ENCODE data around the gene FHIT. TPM values are rescaled to one million over a fixed set of nuclear protein-coding genes. Genes with fewer than 3 reads are reported as not detected.

The FHIT gene
- total RNA-seq, 4 donors from 2014 or later: 5.0 to 15.3 (median 8.3) TPM

DNA sequence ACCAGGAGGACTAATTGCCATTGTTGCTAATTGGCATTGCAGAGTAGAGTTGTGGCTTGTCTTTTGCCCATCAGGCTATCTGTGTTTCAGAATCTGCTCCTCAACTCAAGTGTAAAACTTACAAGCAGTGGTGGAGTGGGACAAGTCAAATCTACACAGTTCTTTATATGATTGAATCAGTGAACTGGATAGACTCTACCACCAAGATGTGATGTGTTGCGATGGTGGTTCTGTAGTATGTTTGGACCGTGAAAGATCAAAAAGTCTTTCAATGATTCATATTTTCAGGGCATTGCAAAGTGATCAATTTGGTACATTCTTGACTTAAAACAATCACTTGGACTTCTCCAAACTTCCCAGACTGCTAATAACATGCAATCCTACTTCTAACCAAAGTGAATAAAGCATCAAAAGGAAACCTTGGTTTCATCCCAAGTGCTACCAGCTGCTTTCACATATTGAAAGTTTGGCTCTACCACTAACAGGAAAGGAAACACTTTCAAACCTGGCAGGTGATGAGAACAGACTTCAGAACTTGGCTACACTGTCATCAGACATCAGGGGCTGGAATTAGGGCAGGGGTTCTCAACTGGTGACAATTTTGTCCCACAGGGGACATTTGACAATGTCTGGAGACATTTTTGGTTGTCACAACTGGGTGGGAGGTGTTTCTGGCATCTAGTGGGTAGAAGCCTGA is 1356.7 kb downstream of the FHIT start:
- TF ChIP-seq, protein P1, sequence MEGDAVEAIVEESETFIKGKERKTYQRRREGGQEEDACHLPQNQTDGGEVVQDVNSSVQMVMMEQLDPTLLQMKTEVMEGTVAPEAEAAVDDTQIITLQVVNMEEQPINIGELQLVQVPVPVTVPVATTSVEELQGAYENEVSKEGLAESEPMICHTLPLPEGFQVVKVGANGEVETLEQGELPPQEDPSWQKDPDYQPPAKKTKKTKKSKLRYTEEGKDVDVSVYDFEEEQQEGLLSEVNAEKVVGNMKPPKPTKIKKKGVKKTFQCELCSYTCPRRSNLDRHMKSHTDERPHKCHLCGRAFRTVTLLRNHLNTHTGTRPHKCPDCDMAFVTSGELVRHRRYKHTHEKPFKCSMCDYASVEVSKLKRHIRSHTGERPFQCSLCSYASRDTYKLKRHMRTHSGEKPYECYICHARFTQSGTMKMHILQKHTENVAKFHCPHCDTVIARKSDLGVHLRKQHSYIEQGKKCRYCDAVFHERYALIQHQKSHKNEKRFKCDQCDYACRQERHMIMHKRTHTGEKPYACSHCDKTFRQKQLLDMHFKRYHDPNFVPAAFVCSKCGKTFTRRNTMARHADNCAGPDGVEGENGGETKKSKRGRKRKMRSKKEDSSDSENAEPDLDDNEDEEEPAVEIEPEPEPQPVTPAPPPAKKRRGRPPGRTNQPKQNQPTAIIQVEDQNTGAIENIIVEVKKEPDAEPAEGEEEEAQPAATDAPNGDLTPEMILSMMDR (IDR thresholded peaks at IDR 0.05): no peak
- no peak for TF ChIP-seq POLR2A (IDR thresholded peaks at IDR 0.05)
- H3K4me3 ChIP-seq (ENCODE audit: low read depth, poor library complexity, severe bottlenecking): no peak overlapping the region
- intact Hi-C loops (cut with DNase I; ENCODE audit: low total_unique reads): no loop called here
- DNase-seq (ENCODE audit: low spot score in 2 of 2): no peak
- WGBS, 2 donors: 96 to 97% methylated on average over 2 of the region's 2 CpGs

DNA sequence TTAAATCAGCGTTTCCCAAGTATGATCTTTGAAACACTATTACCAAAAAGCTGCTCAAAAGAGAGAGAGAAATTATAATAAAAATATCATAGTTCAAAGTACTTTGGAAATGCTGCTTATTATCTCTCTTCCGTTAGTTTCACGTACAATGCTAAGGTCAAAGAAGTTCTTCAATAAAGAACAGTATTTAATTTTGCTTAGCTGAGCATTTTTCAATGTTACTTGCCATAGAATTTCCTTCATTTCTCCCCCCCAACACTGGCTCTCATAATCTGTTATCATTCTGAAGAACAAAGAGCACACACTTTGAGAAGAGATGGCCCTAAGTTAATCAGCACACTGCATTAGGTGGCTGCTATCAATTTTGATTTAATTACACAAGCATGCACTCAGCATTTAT is 1360.6 kb downstream of the FHIT start:
- no peak for DNase-seq (ENCODE audit: low spot score in 2 of 2)
- no peak overlapping the region for H3K4me3 ChIP-seq (ENCODE audit: low read depth, poor library complexity, severe bottlenecking)
- intact Hi-C loops (cut with DNase I; ENCODE audit: low total_unique reads): no loop called here
- TF ChIP-seq, protein P1 (IDR thresholded peaks at IDR 0.05): no peak
- TF ChIP-seq POLR2A (IDR thresholded peaks at IDR 0.05): no peak
- 90 to 95% methylated on average over 3 of the region's 3 CpGs for WGBS, 2 donors

DNA sequence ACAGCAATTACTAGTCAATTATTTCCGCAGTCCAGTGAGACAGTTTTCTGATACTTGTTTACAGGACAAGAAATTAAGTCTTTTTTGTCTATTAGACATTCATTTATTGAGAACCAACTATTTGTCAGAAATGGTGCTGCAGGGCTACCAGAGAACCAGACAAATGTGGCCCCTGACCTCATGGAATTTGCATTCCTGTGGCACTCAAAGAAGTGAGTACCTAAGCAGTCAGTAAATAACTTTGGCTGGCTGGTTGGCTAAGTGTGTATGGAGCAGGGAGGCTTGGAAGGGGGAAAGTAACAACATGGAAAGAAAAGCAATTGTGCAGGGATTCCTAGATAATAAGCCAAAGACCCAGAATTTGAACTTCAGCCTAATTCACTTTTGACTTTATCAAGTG is 1364.5 kb downstream of the FHIT start:
- 97 to 100% methylated on average over 1 of the region's 1 CpG for WGBS, 2 donors
- no peak for DNase-seq (ENCODE audit: low spot score in 2 of 2)
- H3K4me3 ChIP-seq (ENCODE audit: low read depth, poor library complexity, severe bottlenecking): no peak overlapping the region
- intact Hi-C loops (cut with DNase I; ENCODE audit: low total_unique reads): no loop called here
- TF ChIP-seq POLR2A (IDR thresholded peaks at IDR 0.05): no peak
- TF ChIP-seq, protein P1 (IDR thresholded peaks at IDR 0.05): no peak

DNA sequence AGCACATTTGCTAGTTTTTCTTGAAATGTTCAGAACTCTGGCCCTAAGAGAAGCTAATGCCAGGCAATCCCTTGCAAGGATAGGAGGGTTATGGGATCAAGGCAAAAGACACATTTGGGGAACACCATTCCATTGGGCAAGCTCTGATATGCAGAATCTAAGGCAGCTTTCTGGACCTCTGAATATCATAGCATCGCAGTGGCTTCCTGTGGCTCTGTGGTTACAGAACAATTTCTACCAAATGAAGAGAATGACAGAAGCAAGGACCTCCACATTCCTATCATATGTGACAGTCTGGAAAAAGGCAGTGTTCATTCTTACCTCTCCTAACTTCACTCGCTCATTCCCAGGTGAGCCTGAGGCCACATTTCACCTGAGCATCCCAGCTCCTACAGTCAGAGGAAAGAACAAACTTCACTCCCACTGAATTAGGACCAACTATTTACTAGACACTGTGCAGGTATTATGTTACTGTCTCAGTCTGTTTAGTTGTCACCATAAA is 1365.3 kb downstream of the FHIT start:
- WGBS, 2 donors: 95 to 98% methylated on average over 2 of the region's 2 CpGs
- TF ChIP-seq, protein P1 (IDR thresholded peaks at IDR 0.05): no peak
- no peak for TF ChIP-seq POLR2A (IDR thresholded peaks at IDR 0.05)
- H3K4me3 ChIP-seq (ENCODE audit: low read depth, poor library complexity, severe bottlenecking): no peak overlapping the region
- no peak for DNase-seq (ENCODE audit: low spot score in 2 of 2)
- intact Hi-C loops (cut with DNase I; ENCODE audit: low total_unique reads): no loop called here

DNA sequence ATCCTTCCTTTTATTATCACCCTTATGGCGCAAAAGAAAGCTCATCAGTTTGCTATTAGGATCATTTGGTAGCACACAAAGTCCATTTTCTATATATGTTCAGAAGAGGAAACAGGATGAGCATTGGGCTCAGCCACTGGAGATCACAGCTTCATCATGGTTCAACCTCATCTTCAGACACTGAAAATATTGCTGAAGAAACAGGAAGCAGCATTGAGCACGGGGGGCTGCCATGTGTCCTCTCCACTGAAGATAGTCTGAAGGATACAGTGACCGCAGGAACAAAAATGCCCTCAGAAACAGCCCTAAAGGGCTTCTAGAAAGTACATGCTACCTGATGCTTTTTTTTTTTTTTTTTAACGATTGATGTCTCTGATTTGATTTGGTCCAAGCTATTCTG is 1366.2 kb downstream of the FHIT start:
- intact Hi-C loops (cut with DNase I; ENCODE audit: low total_unique reads): no loop called here
- no peak overlapping the region for H3K4me3 ChIP-seq (ENCODE audit: low read depth, poor library complexity, severe bottlenecking)
- 80 to 86% methylated on average over 4 of the region's 4 CpGs for WGBS, 2 donors

More for the DNA sequence above, 1366.2 kb downstream of the FHIT start:
- no peak for TF ChIP-seq POLR2A (IDR thresholded peaks at IDR 0.05)
- TF ChIP-seq, protein P1 (IDR thresholded peaks at IDR 0.05): no peak
- no peak for DNase-seq (ENCODE audit: low spot score in 2 of 2)
